ENCODE data around the gene OR5D18. TPM values are rescaled to one million over a fixed set of nuclear protein-coding genes. Genes with fewer than 3 reads are reported as not detected.

OR5D18 gene
- polyA plus RNA-seq, 2 of the 4 experiments (the other 2 are of a cell fraction), result not detected

Small RNAs within 50 kb of the gene (small RNA-seq; reads per million reads assigned to genes)
- 0 reads per million in 6 experiments for gene AC036111.3

Other genes with a start within 250 kb of the OR5D18 start
- not detected in 2 replicates for gene OR4C16, start 247.5 kb upstream of the OR5D18 start, polyA plus RNA-seq (2011; rRNA removed)
- gene OR4C16, start 247.5 kb upstream of the OR5D18 start, polyA plus RNA-seq (2017; fragmentation: RNase III; extraction: RNeasy Plus Mini Kit Qiagen cat#74134 plus additional on column Dnase treatment), result not detected in 3 replicates
- gene OR4C11, start 212.0 kb upstream of the OR5D18 start, polyA plus RNA-seq (2011; rRNA removed), result not detected in 2 replicates
- gene OR4C11, start 212.0 kb upstream of the OR5D18 start, polyA plus RNA-seq (2017; fragmentation: RNase III; extraction: RNeasy Plus Mini Kit Qiagen cat#74134 plus additional on column Dnase treatment), result not detected in 3 replicates
- not detected in 2 replicates for gene OR4P4, start 184.5 kb upstream of the OR5D18 start, polyA plus RNA-seq (2011; rRNA removed)
- not detected in 3 replicates for gene OR4P4, start 184.5 kb upstream of the OR5D18 start, polyA plus RNA-seq (2017; fragmentation: RNase III; extraction: RNeasy Plus Mini Kit Qiagen cat#74134 plus additional on column Dnase treatment)
- not detected in 2 replicates for gene OR4S2, start 171.3 kb upstream of the OR5D18 start, polyA plus RNA-seq (2011; rRNA removed)
- not detected in 3 replicates for gene OR4S2, start 171.3 kb upstream of the OR5D18 start, polyA plus RNA-seq (2017; fragmentation: RNase III; extraction: RNeasy Plus Mini Kit Qiagen cat#74134 plus additional on column Dnase treatment)
- not detected in 2 replicates for gene OR4C6, start 157.4 kb upstream of the OR5D18 start, polyA plus RNA-seq (2011; rRNA removed)
- gene OR4C6, start 157.4 kb upstream of the OR5D18 start, polyA plus RNA-seq (2017; fragmentation: RNase III; extraction: RNeasy Plus Mini Kit Qiagen cat#74134 plus additional on column Dnase treatment), result not detected in 3 replicates
- gene OR5D13, start 46.2 kb upstream of the OR5D18 start, polyA plus RNA-seq (2011; rRNA removed), result not detected in 2 replicates
- gene OR5D13, start 46.2 kb upstream of the OR5D18 start, polyA plus RNA-seq (2017; fragmentation: RNase III; extraction: RNeasy Plus Mini Kit Qiagen cat#74134 plus additional on column Dnase treatment), result not detected in 3 replicates
- gene OR5D14, start 24.1 kb upstream of the OR5D18 start, polyA plus RNA-seq (2011; rRNA removed), result not detected in 2 replicates
- not detected in 3 replicates for gene OR5D14, start 24.1 kb upstream of the OR5D18 start, polyA plus RNA-seq (2017; fragmentation: RNase III; extraction: RNeasy Plus Mini Kit Qiagen cat#74134 plus additional on column Dnase treatment)
- gene OR5L1, start 8.3 kb upstream of the OR5D18 start, polyA plus RNA-seq (2011; rRNA removed), result not detected in 2 replicates
- gene OR5L1, start 8.3 kb upstream of the OR5D18 start, polyA plus RNA-seq (2017; fragmentation: RNase III; extraction: RNeasy Plus Mini Kit Qiagen cat#74134 plus additional on column Dnase treatment), result not detected in 3 replicates
- gene OR5L2, start 7.6 kb downstream of the OR5D18 start, polyA plus RNA-seq (2011; rRNA removed), result not detected in 2 replicates
- not detected in 3 replicates for gene OR5L2, start 7.6 kb downstream of the OR5D18 start, polyA plus RNA-seq (2017; fragmentation: RNase III; extraction: RNeasy Plus Mini Kit Qiagen cat#74134 plus additional on column Dnase treatment)
- not detected in 2 replicates for gene OR5D16, start 19.1 kb downstream of the OR5D18 start, polyA plus RNA-seq (2011; rRNA removed)
- not detected in 3 replicates for gene OR5D16, start 19.1 kb downstream of the OR5D18 start, polyA plus RNA-seq (2017; fragmentation: RNase III; extraction: RNeasy Plus Mini Kit Qiagen cat#74134 plus additional on column Dnase treatment)
- not detected in 2 replicates for gene TRIM51, start 63.7 kb downstream of the OR5D18 start, polyA plus RNA-seq (2011; rRNA removed)
- gene TRIM51, start 63.7 kb downstream of the OR5D18 start, polyA plus RNA-seq (2017; fragmentation: RNase III; extraction: RNeasy Plus Mini Kit Qiagen cat#74134 plus additional on column Dnase treatment), result not detected in 3 replicates
- not detected in 2 replicates for gene OR5W2, start 95.0 kb downstream of the OR5D18 start, polyA plus RNA-seq (2011; rRNA removed)
- not detected in 3 replicates for gene OR5W2, start 95.0 kb downstream of the OR5D18 start, polyA plus RNA-seq (2017; fragmentation: RNase III; extraction: RNeasy Plus Mini Kit Qiagen cat#74134 plus additional on column Dnase treatment)
- gene OR5I1, start 116.8 kb downstream of the OR5D18 start, polyA plus RNA-seq (2011; rRNA removed), result not detected in 2 replicates
- gene OR5I1, start 116.8 kb downstream of the OR5D18 start, polyA plus RNA-seq (2017; fragmentation: RNase III; extraction: RNeasy Plus Mini Kit Qiagen cat#74134 plus additional on column Dnase treatment), result not detected in 3 replicates
- gene OR10AG1, start 150.3 kb downstream of the OR5D18 start, polyA plus RNA-seq (2011; rRNA removed), result not detected in 2 replicates
- not detected in 3 replicates for gene OR10AG1, start 150.3 kb downstream of the OR5D18 start, polyA plus RNA-seq (2017; fragmentation: RNase III; extraction: RNeasy Plus Mini Kit Qiagen cat#74134 plus additional on column Dnase treatment)
- gene OR5F1, start 175.0 kb downstream of the OR5D18 start, polyA plus RNA-seq (2011; rRNA removed), result not detected in 2 replicates
- gene OR5F1, start 175.0 kb downstream of the OR5D18 start, polyA plus RNA-seq (2017; fragmentation: RNase III; extraction: RNeasy Plus Mini Kit Qiagen cat#74134 plus additional on column Dnase treatment), result not detected in 3 replicates
- not detected in 2 replicates for gene OR5AS1, start 208.0 kb downstream of the OR5D18 start, polyA plus RNA-seq (2011; rRNA removed)
- gene OR5AS1, start 208.0 kb downstream of the OR5D18 start, polyA plus RNA-seq (2017; fragmentation: RNase III; extraction: RNeasy Plus Mini Kit Qiagen cat#74134 plus additional on column Dnase treatment), result not detected in 3 replicates